ENCODE data around the gene FAT3. TPM values are rescaled to one million over a fixed set of nuclear protein-coding genes. Genes with fewer than 3 reads are reported as not detected.
A peak's percentile ranks its signal among the peaks of the same experiment; 100 is the strongest.

Gene FAT3
- total RNA-seq, 1 experiment from 2014 or later = 0.02 TPM

DNA sequence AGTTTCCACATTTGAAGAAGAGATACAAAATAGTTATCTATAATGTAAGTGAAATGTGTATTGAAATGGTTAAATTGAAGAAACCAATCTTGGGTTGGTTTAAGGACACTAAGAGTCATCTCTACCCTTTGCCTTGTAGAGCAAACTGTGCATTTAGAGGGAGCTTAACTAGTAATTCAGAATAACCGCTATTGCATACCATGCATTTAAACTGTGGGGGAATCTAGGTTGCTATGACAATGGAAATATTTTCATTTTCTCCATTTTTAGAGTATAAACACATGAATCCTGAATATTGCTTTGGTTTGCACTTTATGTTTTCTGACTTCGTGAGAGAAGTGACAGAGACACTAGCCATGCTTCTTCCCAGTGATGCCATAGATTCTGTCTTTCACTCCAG is 39.7 kb downstream of the FAT3 start:
- Mint-ChIP-seq H3K27ac (ENCODE audit: low read depth, unreplicated experiment) (no peak overlapping the region), H3K4me1 (ENCODE audit: insufficient read depth, unreplicated experiment) (peaks cover 10% of the 10 kb centered on the region), H3K27me3 (ENCODE audit: insufficient read depth, unreplicated experiment) (no peaks in the 10 kb centered on the region), H3K9me3 (ENCODE audit: unreplicated experiment) (no peaks in the 10 kb centered on the region), H3K36me3 (ENCODE audit: insufficient read depth, unreplicated experiment) (no peaks in the 10 kb centered on the region), H3K4me3 (ENCODE audit: unreplicated experiment) (no peak overlapping the region)
- BruUV-seq (replicated peaks) = no TSS peak
- ChIA-PET POLR2A (no interaction called here), CTCF (no interaction called here)
- TF ChIP-seq CTCF (IDR thresholded peaks at IDR 0.05; ENCODE audit: unreplicated experiment) = no peak
- intact Hi-C loops (cut with micrococcal nuclease) = no loop called here
- DNase-seq (ENCODE audit: unreplicated experiment) = no peak

DNA sequence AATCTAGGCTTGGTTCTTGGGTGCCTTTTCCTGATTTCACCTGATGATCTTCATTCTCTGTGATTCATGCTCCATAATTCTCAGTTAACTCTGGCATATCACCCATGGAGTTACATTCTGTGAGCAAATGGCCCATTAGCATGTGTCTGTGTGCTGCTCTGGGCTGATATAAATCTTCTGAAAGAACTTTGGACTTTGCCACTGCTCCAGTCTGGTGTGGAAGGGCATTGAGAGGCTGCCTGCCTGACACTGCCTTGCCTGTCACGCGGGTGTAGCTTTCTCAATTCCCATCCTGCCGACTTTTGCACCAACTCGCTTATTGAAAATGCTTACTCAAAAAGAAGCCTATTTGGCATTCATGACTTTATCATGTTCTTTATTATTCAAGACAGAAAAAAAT is 42.2 kb downstream of the FAT3 start:
- Mint-ChIP-seq H3K4me1 (ENCODE audit: insufficient read depth, unreplicated experiment) (peaks cover 28% of the 10 kb centered on the region), H3K36me3 (ENCODE audit: insufficient read depth, unreplicated experiment) (no peaks in the 10 kb centered on the region), H3K27ac (ENCODE audit: low read depth, unreplicated experiment) (peak overlapping the region; percentile 43), H3K9me3 (ENCODE audit: unreplicated experiment) (peaks cover 8% of the 10 kb centered on the region), H3K4me3 (ENCODE audit: unreplicated experiment) (no peak overlapping the region), H3K27me3 (ENCODE audit: insufficient read depth, unreplicated experiment) (no peaks in the 10 kb centered on the region)
- ChIA-PET POLR2A (no interaction called here), CTCF (no interaction called here)
- intact Hi-C loops (cut with micrococcal nuclease) = no loop called here
- BruUV-seq (replicated peaks) = no TSS peak
- no peak for DNase-seq (ENCODE audit: unreplicated experiment)
- no peak for TF ChIP-seq CTCF (IDR thresholded peaks at IDR 0.05; ENCODE audit: unreplicated experiment)

- no peak overlapping the region for H3K4me3 Mint-ChIP-seq (ENCODE audit: unreplicated experiment)
- TF ChIP-seq CTCF (IDR thresholded peaks at IDR 0.05; ENCODE audit: unreplicated experiment) = no peak
- intact Hi-C loops (cut with micrococcal nuclease) = no loop called here
- peaks cover 28% of the 10 kb centered on the region for H3K4me1 Mint-ChIP-seq (ENCODE audit: insufficient read depth, unreplicated experiment)
- H3K27me3 Mint-ChIP-seq (ENCODE audit: insufficient read depth, unreplicated experiment) = no peaks in the 10 kb centered on the region
- POLR2A ChIA-PET = no interaction called here
- BruUV-seq (replicated peaks) = no TSS peak
- H3K36me3 Mint-ChIP-seq (ENCODE audit: insufficient read depth, unreplicated experiment) = no peaks in the 10 kb centered on the region
- peaks cover 8% of the 10 kb centered on the region for H3K9me3 Mint-ChIP-seq (ENCODE audit: unreplicated experiment)
- no peak for DNase-seq (ENCODE audit: unreplicated experiment)
- peak overlapping the region; percentile 43 for H3K27ac Mint-ChIP-seq (ENCODE audit: low read depth, unreplicated experiment)
- CTCF ChIA-PET = interaction anchor here (0.8 kb wide), 1 partner anchor 45 kb away, joined by 9 read pairs; no protein-coding TSS in a partner anchor
Measured at GRCh38 chr11:92267278-92267677, 42.7 kb downstream of the FAT3 start.

DNA sequence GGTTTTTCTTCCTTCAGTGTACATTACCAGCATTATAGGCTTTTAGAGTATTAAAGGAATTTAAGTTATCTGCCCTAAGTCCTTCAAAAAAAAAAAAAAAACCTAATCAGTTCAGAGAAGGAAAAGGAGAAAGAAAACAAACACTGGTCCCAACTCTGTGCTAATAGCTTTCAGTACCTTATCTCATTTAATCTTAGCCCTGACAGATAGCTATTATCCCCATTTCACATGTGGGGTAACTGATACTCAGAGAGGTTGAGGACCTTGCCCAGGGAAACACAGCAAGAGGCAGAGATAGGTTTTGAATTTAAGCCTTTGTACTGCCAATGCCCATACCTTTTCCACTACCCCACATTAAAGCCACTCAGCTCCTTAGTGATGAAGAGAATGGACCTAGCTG is 43.4 kb downstream of the FAT3 start:
- Mint-ChIP-seq H3K27ac (ENCODE audit: low read depth, unreplicated experiment) (no peak overlapping the region), H3K4me3 (ENCODE audit: unreplicated experiment) (no peak overlapping the region)

More for the DNA sequence above, 43.4 kb downstream of the FAT3 start:
- Mint-ChIP-seq H3K27me3 (ENCODE audit: insufficient read depth, unreplicated experiment) (no peaks in the 10 kb centered on the region), H3K4me1 (ENCODE audit: insufficient read depth, unreplicated experiment) (peaks cover 28% of the 10 kb centered on the region), H3K9me3 (ENCODE audit: unreplicated experiment) (peaks cover 8% of the 10 kb centered on the region), H3K36me3 (ENCODE audit: insufficient read depth, unreplicated experiment) (no peaks in the 10 kb centered on the region)
- intact Hi-C loops (cut with micrococcal nuclease) = no loop called here
- BruUV-seq (replicated peaks) = no TSS peak
- TF ChIP-seq CTCF (IDR thresholded peaks at IDR 0.05; ENCODE audit: unreplicated experiment) = no peak
- ChIA-PET CTCF (interaction anchor here (0.6 to 0.8 kb wide), 2 partner anchors 9 to 45 kb away, joined by 4 to 9 read pairs; no protein-coding TSS in a partner anchor), POLR2A (no interaction called here)
- no peak for DNase-seq (ENCODE audit: unreplicated experiment)

All from MCF 10A (cell line).